GM23338 (cell line): ENCODE data around the gene STOX1. TPM values are rescaled to one million over a fixed set of nuclear protein-coding genes. Genes with fewer than 3 reads are reported as not detected.

Experiments used
- ATAC-seq: fragments of 200-7000 bp; cut with Tn5 transposase; 3 replicates; pipeline ENCODE4 v1.9.1; 2020
- DNase-seq: peaks from one replicate; pipeline ENCODE4 v3.0.0-alpha.2; 2015; ENCODE audit warnings: low spot score
- H2AFZ ChIP-seq: fragments of 200-600 bp; sonication (generic); 2 replicates; pipeline ENCODE4 v1.8.0; 2016; ENCODE audit warnings: antibody characterized with exemption, mild to moderate bottlenecking, moderate library complexity
- H3F3A ChIP-seq: fragments of 200-600 bp; sonication (generic); replicated peaks from 2 replicates; pipeline ENCODE4 v1.8.0; 2017; ENCODE audit warnings: antibody characterized with exemption, mixed run types, low read depth
- H3K27ac ChIP-seq: fragments of 200-600 bp; sonication (generic); 2 replicates; pipeline ENCODE4 v1.6.1; 2016; ENCODE audit warnings: low read depth
- H3K27me3 ChIP-seq: fragments of 200-600 bp; sonication (generic); 2 replicates; pipeline ENCODE4 v1.8.0; 2016; ENCODE audit warnings: mild to moderate bottlenecking, mixed run types, moderate library complexity; ENCODE audit not compliant: insufficient read depth
- H3K36me3 ChIP-seq: fragments of 200-600 bp; sonication (generic); 2 replicates; pipeline ENCODE4 v1.8.0; 2016; ENCODE audit warnings: mild to moderate bottlenecking; ENCODE audit not compliant: insufficient read depth
- H3K4me1 ChIP-seq: fragments of 200-600 bp; sonication (generic); 2 replicates; pipeline ENCODE4 v1.8.0; 2016; ENCODE audit warnings: mild to moderate bottlenecking, moderate library complexity; ENCODE audit not compliant: insufficient read depth
- H3K4me2 ChIP-seq: fragments of 200-600 bp; sonication (generic); 2 replicates; pipeline ENCODE4 v1.7.1; 2017; ENCODE audit warnings: mixed run types
- H3K4me3 ChIP-seq: fragments of 200-600 bp; sonication (generic); 2 replicates; pipeline ENCODE4 v1.6.1; 2016; ENCODE audit warnings: mixed run types
- H3K79me2 ChIP-seq: fragments of 200-600 bp; sonication (generic); replicated peaks from 2 replicates; pipeline ENCODE4 v1.8.0; 2017; ENCODE audit warnings: mild to moderate bottlenecking; ENCODE audit not compliant: insufficient read depth
- H3K9me2 ChIP-seq: fragments of 200-600 bp; sonication (generic); 2 replicates; pipeline ENCODE4 v1.8.0; 2017; ENCODE audit not compliant: insufficient read depth
- H4K20me1 ChIP-seq: fragments of 200-600 bp; sonication (generic); replicated peaks from 2 replicates; pipeline ENCODE4 v1.8.0; 2017; ENCODE audit warnings: mild to moderate bottlenecking; ENCODE audit not compliant: insufficient read depth
- H3K27ac Mint-ChIP-seq: 2 replicates; pipeline ENCODE4 v1.8.0; 2020; ENCODE audit warnings: inconsistent platforms, mild to moderate bottlenecking, moderate library complexity, mixed read lengths
- H3K27me3 Mint-ChIP-seq: 3 replicates; pipeline ENCODE4 v1.8.0; 2022; ENCODE audit warnings: low read depth, mild to moderate bottlenecking, moderate library complexity, mixed read lengths, inconsistent platforms; ENCODE audit not compliant: insufficient read depth, poor library complexity
- H3K36me3 Mint-ChIP-seq: 3 replicates; pipeline ENCODE4 v1.8.0; 2021; ENCODE audit warnings: low read depth, mild to moderate bottlenecking, inconsistent platforms, moderate library complexity, mixed read lengths
- H3K4me1 Mint-ChIP-seq: 3 replicates; pipeline ENCODE4 v1.8.0; 2020; ENCODE audit warnings: mild to moderate bottlenecking, inconsistent platforms, mixed read lengths
- H3K4me3 Mint-ChIP-seq: 3 replicates; pipeline ENCODE4 v1.8.0; 2021; ENCODE audit warnings: moderate library complexity, mild to moderate bottlenecking, inconsistent platforms, mixed read lengths
- H3K9me3 Mint-ChIP-seq: 3 replicates; pipeline ENCODE4 v1.8.0; 2020; ENCODE audit warnings: moderate library complexity, mild to moderate bottlenecking, inconsistent platforms, mixed read lengths
- CREB1 ChIP-seq: fragments of 250-450 bp; sonication (Bioruptor Pico); IDR thresholded peaks from 2 replicates; pipeline ENCODE4 v1.5.0; 2020; ENCODE audit warnings: low read depth, mild to moderate bottlenecking, moderate library complexity
- CTCF ChIP-seq, 2 experiments: fragments of 200-600 bp in 1 of 2; sonication (generic) in 1 of 2; conservative IDR thresholded peaks; 2 replicates each; pipeline versions ENCODE4 v1.5.1 to v1.6.1; 2016 to 2017; ENCODE audit warnings: antibody characterized with exemption in 2 of 2, low read depth in 2 of 2, mild to moderate bottlenecking in 2 of 2, moderate library complexity in 1 of 2
- ETS1 ChIP-seq: IDR thresholded peaks from 2 replicates; pipeline ENCODE4 v1.6.1; 2016; ENCODE audit warnings: antibody characterized with exemption
- EZH2 ChIP-seq: fragments of 200-600 bp; sonication (generic); IDR thresholded peaks from one replicate; pipeline ENCODE4 v1.8.0; 2017; ENCODE audit warnings: antibody characterized with exemption, mild to moderate bottlenecking, low read depth; ENCODE audit not compliant: unreplicated experiment
- EZH2phosphoT487 ChIP-seq: fragments of 200-600 bp; sonication (generic); IDR thresholded peaks from one replicate; pipeline ENCODE4 v1.8.1; 2018; ENCODE audit warnings: antibody characterized with exemption; ENCODE audit not compliant: unreplicated experiment
- JUNB ChIP-seq: IDR thresholded peaks from one replicate; pipeline ENCODE4 v1.6.1; 2016; ENCODE audit warnings: antibody characterized with exemption; ENCODE audit not compliant: unreplicated experiment
- NANOG ChIP-seq: IDR thresholded peaks from 2 replicates; pipeline ENCODE4 v1.6.1; 2016; ENCODE audit warnings: antibody characterized with exemption, borderline replicate concordance
- POLR2AphosphoS5 ChIP-seq: IDR thresholded peaks from 2 replicates; pipeline ENCODE4 v1.6.1; 2016; ENCODE audit warnings: antibody characterized with exemption, low read depth
- REST ChIP-seq: IDR thresholded peaks from one replicate; pipeline ENCODE4 v1.6.1; 2018; ENCODE audit warnings: antibody characterized with exemption; ENCODE audit not compliant: unreplicated experiment
- STAT1 ChIP-seq: IDR thresholded peaks from one replicate; pipeline ENCODE4 v1.6.1; 2016; ENCODE audit warnings: antibody characterized with exemption; ENCODE audit not compliant: unreplicated experiment
- ZNF114 ChIP-seq: fragments of 250-450 bp; sonication (Bioruptor Pico); IDR thresholded peaks from 2 replicates; pipeline ENCODE4 v1.5.0; 2020; ENCODE audit warnings: mild to moderate bottlenecking, moderate library complexity
- ZNF331 ChIP-seq: fragments of 250-450 bp; sonication (Bioruptor Pico); IDR thresholded peaks from 2 replicates; pipeline ENCODE4 v1.5.0; 2020; ENCODE audit warnings: low read depth, mild to moderate bottlenecking, moderate library complexity
- ZNF462 ChIP-seq: fragments of 250-450 bp; sonication (Bioruptor Pico); IDR thresholded peaks from 2 replicates; pipeline ENCODE4 v1.5.0; 2020; ENCODE audit warnings: mild to moderate bottlenecking, moderate library complexity
- polyA plus RNA-seq: library from polyadenylated mRNA; unstranded; fragments of >200 nt; fragmentation: Nextera tagmentation; extraction: Ambion mirVana; gene quantifications from 2 replicates; pipeline ENCODE4 v1.2.1, GENCODE V29; 2016
- total RNA-seq: library from RNA; depleted of rRNA; stranded (reverse); fragments of >200 nt; shearing (Covaris generic); gene quantifications from 2 replicates; pipeline ENCODE4 v1.2.3, GENCODE V29; 2014

STOX1 gene
- total and polyA plus RNA-seq, 2 experiments from 2014 or later, result 1.6 to 2.2 TPM

GRCh38 chr10:68831961-68832455 lies 4.7 kb downstream of the STOX1 start (continued):
- TF ChIP-seq REST (no peak), EZH2 (no peak), POLR2AphosphoS5 (no peak), STAT1 (no peak), NANOG (no peak), ETS1 (no peak), CREB1 (CRISPR knock-in tag) (no peak)

GRCh38 chr10:68832601-68833000 lies 5.3 kb downstream of the STOX1 start:
- Histone ChIP-seq H4K20me1 (no peaks in the 10 kb centered on the region), H3K27ac (no peak overlapping the region), H3F3A (0 out of 2 replicates have a peak, but pooled peaks cover 7% of the 10 kb centered on the region), H3K36me3 (no peaks in the 10 kb centered on the region), H3K79me2 (no peaks in the 10 kb centered on the region), H3K4me1 (no peaks in the 10 kb centered on the region), H2AFZ (no peak overlapping the region), H3K27me3 (peaks cover 24% of the 10 kb centered on the region), H3K9me2 (no peaks in the 10 kb centered on the region), H3K4me2 (no peak overlapping the region), H3K4me3 (no peak overlapping the region)
- Mint-ChIP-seq H3K27me3 (peaks cover 11% of the 10 kb centered on the region), H3K36me3 (no peaks in the 10 kb centered on the region; the same call in 2 of the 3 replicates), H3K4me1 (peaks cover 4% of the 10 kb centered on the region; the same call in 2 of the 3 replicates), H3K27ac (no peak overlapping the region), H3K9me3 (no peaks in the 10 kb centered on the region; the same call in 2 of the 3 replicates), H3K4me3 (no peak overlapping the region)
- DNase-seq, result no peak
- ATAC-seq, result no peak
- TF ChIP-seq ZNF114 (CRISPR knock-in tag), result no peak
- TF ChIP-seq POLR2AphosphoS5, result no peak
- no peak for TF ChIP-seq ZNF331 (CRISPR knock-in tag)
- TF ChIP-seq NANOG, result no peak
- no peak for TF ChIP-seq CREB1 (CRISPR knock-in tag)
- TF ChIP-seq JUNB, result no peak
- no peak for TF ChIP-seq EZH2
- no peak for TF ChIP-seq STAT1
- TF ChIP-seq CTCF (conservative IDR thresholded peaks at IDR 0.05; ENCODE audit: low read depth in 2 of 2), result no peak
- TF ChIP-seq ZNF462 (CRISPR knock-in tag), result no peak
- TF ChIP-seq EZH2phosphoT487, result no peak
